Measurements from ENCODE around the gene CEP112.
"Not testable (repeated sequence)": the region's sequence is repeated elsewhere in the genome, so short reads cannot be mapped to it uniquely, and the experiment has no call there.

Gene CEP112

DNA sequence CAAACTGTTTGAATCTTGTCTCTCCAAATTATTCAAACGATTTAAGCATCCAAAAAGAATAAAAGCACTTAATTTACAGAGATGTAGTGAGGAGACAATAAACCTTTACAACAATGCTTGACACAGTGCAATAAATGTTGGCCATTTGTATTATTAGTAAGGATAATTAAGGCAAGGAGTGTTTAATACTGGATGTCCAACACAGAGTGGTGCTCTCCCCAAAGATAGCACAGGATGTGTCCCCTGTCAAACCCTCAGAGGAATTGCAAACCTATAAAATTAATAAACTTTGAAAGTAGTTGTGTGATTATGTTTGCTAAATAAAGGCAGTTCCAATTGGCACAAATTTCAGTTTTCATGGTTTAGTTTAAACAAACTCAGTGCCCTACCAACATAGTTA, 377.5 kb downstream of the CEP112 start:
- DNase-seq = no peak

DNA sequence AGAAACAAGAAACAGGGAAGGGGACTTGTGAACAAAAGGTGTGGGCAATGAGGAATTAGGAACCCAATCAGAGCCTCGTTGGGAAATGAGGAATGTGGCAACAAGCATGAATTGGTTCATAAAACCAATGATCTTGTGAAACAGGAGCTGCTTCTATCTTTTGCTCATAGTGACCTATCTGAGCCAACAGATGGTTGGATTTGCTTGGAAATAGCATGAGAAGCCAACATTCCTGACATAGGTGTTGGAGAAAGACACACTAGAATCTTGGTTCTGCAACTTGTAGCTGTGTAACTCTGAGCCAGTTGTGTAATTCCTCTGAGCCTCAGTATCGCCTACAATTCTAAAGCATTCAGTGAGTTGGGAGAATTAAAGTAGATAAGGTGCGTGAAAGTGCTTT, 378.6 kb downstream of the CEP112 start:
- no peak for DNase-seq

DNA sequence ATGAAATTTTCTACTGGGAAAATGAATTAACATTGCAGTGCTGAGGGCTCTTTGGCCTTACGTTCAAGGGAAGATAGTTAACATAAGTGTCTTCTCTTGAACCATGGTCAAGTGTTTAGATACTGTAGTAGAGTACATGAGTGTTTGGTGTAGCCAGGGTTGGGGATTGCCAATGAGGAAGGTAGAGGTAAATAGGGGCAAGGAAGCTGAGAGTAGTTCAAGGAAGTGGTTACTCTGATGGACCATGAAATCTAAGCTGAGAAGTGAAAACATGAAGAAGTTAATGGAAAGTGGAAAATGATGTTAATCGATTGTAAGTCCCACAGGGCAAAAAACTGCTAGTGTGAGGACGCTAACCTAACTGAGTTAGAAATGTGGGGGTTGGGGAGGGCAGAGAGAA, 380.9 kb downstream of the CEP112 start:
- no peak for DNase-seq

DNA sequence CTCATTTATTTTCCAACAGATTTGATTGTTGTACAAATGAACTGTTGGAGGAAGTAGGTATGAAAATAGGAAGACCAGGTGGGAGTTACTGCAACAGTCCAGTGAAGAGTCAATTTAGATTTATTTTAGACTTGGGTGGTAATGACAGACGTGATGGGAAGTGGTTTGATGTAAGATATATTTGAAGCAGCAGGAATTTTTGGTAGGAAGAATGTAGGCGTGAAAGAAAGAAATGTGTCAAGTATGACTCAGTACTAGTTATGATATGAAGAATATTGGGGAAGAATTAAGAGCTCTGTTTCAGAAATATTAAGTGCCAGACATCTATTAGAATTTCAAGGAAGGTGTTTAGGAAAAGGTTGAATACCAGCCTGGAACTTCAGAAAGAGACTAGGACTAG, 382.6 kb downstream of the CEP112 start:
- DNase-seq = no peak

DNA sequence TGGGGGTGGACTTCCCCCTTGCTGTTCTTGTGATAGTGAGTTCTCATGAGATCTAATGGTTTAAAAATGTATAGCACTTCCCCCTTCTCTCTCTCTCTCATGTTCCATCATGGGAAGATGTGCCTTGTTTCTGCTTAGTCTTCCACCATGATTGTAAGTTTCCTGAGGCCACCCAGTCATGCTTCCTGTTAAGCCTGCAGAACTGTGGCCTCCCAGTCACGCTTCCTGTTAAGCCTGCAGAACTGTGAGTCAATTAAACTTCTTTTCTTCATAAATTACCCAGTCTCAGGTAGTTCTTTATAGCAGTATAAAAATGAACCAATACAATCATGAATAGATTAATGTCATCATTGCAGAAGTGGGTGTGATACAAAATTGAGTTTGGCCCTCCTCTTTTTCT, 383.4 kb downstream of the CEP112 start:
- not testable (repeated sequence) for DNase-seq

DNA sequence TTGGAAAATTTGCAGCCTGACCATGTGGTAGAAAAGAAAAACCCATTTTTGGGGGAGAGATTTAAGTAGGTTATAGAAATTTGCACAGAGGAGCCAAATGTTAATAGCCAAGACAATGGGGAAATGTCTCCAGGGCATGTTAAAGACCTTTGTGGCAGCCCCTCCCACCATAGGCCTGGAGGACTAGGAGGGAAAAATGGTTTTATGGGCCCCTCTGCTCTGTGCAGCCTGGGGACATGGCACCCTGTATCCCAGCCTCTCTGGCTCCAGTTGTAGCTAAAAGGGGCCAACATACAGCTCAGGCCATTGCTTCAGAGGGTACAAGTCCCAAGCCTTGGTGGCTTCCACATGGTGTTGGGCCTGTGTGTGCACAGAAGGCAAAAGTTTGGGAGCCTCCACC, 384.6 kb downstream of the CEP112 start:
- DNase-seq = no peak

DNA sequence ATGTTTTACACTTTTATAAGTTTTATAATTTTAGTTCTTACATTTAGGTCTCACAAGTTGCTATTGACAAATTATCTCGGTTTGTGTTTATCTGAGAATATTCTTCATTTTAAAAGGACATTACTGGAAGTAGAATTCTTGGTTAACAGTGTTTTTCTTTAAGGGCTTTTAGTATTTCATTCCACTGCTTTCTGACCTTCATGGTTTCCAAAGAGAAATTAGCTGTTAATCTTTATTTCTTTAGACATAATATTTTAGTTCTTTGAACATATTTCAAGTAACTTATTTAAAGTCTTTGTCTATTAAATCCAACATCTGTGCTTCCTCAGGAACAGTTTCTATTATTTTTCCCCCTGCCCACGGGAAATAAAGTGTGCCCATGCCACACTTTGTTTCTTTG, 390.4 kb downstream of the CEP112 start:
- DNase-seq = no peak

DNA sequence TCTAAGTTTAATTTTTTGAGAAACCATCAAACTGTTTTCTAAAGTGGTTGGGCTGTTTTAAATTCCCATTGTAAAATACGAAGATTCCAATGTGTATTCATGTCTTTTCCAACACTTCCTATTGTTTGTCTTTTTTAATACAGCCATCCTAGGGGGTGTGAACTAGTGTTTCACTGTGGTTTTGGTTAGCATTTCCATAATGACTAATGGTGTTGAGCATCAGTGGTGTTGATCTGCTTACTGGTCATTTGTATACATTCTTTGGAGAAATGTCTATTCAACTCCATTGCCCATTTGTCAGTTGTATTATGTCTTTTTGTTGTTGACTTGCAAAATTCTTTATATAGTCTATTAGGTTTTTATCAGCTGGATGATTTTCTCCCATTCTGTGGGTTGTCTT, 391.3 kb downstream of the CEP112 start:
- no peak for DNase-seq

DNA sequence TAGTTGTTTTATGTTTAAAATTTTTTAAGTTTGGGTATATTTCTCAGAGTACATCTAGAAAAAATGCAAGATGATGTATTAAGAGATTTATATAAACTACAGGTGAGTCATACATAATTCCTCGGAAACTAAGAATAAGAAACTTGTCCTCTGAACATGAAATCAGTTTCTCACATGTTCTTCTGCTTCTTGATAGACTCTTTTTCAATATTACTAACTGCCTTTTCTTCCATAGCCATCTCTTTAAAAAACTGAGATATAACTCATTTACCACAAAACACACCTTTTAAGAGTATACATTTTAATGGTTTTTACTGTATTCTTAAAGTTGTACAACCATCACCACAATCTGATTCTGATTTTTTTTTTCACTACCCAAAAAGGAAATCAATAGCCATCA, 392.1 kb downstream of the CEP112 start:
- no peak for DNase-seq

DNA sequence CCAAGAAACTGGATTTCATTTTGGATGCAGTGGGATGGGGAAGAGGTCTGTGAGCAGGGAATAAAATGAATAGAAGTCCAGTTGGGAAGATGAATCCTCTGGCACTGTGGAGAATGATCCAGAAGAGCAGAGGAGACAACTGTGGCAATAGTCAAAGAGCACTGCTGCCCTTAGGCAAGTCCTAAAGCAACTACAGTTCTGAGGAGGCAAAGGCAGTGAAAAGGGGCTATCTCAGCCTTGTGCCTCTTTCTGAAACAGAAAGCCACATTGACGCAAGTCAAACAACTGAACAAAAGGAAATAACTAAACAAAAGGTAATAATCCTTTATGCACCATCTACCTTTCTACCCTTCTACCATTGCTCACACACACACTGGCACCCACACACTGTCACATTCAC, 392.5 kb downstream of the CEP112 start:
- DNase-seq = no peak

DNA sequence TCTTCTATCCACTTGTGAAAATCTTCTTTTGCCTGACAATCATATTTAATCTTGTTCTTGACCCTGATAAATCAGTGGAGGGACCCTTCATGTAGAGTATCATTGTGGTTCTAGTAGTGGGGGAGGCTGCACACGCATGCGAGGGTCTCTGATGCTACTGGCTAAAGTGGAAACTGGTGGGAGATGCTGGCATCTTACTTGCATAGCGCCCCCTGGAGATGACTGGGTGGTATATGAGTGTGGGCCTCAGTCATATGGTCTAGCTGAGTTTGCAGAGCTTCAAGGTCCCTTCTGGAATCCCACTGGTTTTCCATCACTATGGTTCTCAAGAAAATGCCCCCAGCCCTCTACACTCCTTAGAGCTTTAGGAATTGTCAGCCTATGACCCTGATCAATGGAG, 394.1 kb downstream of the CEP112 start:
- no peak for DNase-seq

DNA sequence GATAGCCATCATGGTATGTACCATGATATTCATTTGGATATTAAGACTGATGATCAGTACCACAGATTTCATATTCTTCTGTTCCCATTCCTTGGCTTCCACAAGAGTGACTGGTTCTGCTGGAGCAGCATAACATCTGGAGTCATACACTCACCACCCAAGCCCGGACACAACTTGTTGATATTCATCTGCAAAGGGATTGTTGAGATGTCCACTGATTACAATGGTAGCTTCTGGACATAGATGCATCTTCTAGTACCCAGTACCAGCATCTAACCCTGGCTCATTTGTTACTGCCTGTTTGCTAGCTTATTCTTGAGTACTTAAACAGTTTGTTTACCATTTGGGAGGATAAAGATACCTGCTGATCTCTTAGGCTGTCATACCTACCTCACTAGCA, 394.8 kb downstream of the CEP112 start:
- no peak for DNase-seq

DNA sequence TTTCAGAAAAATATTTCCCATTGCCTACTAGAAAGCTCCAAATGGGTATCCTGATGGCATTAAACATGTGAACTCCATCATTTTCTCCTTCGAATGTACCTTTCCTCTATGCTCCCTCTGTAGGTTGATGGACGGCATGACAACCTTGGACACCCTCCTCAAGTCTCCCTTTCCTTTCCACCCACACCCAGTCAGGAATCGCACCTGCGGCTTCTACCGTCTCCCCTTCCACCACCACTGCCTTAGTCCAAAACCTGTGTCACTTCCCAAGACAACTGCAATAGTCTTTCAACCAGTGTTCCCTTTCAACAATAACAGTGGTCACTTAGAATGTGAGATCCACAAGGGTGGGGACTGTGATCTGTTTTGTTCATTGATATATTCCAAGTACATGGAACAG, 397.4 kb downstream of the CEP112 start:
- no peak for DNase-seq

DNA sequence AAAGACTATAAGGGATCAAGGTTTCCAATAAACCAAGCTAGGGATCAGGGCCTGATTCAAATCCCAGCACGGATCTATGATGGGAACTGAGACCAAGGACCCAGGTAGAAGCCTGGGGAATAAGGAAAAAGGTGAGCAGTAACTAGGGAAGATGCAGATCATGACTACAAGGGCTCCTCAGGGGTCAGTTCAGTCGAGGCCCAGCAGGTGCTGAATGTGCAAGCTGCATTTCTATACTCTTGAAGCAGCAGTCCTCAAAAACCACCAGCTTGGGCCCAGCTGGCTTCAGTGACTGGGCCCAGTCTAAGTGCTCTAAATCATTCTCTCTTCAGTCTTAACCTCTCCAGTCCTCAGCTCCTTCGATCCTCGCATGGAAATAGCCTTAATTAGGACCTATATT, 401.7 kb downstream of the CEP112 start:
- DNase-seq = no peak

DNA sequence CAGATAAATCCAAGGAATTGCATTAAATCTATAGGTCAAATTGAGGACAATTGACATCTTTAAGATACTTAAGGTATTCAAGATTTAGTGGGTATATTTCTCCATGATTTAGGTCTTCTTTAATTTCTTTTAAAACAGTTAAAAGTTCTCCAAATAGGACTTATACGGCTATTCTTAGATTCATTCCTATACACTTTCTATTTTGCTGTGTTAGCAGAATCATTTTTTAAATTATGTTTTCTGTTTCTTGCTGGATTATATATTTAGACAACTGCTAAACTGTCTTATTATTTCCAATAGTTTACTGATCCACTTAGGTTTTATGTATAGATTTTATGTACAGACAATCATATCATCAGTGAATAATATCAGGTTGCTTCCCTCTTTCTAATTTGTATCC, 404.4 kb downstream of the CEP112 start:
- DNase-seq = no peak

DNA sequence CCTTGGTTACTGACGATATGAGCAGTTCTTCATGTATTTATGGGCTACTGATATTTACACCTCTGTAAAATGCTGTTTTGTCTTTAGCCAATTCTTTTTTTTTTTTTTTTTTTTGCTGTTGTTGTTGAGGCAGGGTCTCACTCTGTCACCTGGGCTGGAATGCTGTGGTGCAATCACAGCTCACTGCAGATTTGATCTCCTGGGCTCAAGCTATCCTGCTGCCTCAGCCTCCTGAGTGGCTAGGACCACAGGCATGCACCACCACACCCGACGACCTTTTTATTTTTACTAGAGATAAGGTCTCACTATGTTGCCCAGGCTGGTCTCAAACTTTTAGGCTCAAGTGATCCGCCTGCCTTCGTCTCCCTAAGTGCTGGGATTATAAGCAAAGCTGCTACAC, 405.5 kb downstream of the CEP112 start:
- DNase-seq = no peak

DNA sequence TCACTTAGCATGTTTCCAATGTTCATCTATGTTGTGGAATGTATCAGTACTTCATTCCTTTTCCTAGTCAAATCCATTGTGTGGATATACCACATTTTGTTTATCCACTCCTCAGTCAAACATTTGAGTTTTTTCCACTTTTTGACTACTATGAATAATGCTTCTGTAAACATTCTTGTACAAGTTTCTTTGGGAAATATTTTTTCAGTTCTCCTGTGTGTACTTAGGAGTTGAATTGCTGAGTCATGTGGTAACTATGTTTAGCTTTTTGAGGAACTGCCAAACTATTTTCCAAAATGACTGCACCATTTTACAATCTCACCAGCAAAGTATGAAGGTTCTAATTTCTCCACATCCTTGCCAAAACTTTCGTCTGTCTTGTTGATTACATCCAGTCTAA, 406.8 kb downstream of the CEP112 start:
- no peak for DNase-seq

DNA sequence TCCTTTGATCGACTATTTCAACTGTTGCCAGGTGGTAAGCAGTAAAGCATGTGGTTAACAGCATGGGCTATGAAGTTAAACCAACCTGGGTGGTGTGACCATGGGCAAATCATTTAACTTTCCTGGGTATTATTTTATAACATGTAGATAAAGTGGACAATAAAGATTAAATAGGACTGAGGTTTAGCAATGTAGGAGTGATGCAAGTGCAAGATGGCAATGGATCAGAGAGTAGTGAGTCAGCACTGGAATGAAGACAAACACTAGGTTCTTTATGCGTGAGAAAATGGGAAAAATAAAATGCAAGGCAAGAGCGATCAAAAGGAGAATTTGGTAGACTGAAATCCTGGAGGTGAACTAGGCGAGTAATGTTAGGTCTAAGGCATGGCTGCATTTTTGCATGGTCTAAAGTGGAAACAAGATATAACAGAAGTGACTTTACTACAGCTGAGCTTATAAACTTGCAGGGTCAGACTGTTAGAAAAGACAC, 408.0 kb downstream of the CEP112 start:
- no peak for DNase-seq

DNA sequence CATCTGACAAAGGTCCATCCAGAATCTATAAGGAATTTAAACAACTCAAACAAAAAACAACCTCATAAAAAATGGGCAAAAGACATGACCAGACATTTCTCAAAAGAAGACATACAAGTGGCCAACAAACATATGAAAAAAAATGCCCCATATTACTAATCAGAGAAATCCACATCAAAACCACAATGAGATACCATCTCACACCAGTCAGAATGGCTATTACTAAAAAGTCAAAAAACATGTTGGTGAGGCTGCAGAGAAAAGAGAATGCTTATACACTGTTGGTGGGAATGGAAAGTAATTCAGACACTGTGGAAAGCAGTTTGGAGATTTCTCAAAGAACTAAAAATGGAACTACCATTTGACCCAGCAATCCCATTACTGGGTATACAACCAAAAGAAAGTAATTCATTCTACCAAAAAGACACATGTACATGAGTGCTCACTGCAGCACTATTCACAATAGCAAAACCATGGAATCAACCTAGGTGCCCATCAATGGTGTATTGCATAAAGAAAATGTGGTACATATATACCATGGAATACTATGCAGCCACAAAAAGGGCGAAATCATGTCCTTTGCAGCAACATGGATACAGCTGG, 409.7 kb downstream of the CEP112 start:
- DNase-seq = not testable (repeated sequence)

DNA sequence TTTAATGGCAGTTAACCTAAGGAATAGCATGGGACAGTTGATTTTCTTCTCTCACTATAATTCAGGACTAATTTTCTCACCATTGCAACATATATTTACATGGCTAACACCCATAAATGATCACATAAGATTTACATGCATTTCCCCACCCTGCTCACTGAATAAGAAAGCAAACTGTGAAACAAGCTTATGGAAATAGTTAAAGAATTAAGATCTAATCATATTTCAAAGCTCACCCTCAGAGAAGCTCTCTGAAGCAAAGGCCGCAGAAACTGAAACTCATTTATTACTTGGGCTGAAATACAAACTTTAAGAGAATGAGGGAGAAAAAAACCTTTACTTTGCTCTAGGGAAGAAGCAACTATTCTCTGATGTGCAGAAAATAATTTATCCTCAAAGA, 411.8 kb downstream of the CEP112 start:
- DNase-seq = no peak

DNA sequence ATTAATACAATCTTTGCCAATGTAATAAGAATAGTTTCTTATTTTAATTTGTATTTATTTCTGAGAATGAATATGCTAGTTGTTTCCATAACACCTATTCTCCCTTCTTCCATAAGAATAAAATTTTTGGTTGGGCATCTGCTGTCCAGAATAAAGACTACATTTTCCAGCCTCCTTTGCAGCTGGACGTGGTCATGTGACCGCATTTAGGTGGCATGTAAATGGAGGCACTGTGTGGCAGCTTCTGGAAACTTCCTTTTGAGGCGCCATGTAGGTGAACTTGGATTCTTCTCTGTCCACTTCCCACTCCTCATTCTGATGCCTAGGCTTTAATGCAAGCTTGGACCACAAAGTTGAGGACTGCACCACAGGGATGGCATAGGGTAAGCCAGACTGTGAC, 415.0 kb downstream of the CEP112 start:
- DNase-seq = no peak

DNA sequence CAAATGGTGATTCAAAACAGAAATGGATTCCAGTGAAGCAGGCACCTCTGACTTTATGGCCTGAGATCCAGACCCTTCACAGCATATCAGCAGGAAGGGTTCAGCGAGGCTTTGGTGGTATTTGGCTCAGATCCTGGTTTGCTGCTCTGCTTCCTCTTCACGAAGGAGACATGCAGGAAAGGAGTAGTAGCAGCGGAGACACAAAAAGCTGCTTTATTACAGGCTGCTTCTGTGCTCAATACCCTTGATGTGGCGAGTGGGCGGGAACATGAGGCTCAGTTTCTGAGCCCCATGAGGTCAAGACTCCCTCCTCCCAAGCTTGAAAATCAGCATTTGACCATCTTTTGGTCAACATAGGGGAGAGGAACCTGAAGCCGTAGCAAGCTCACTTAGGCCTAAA, 417.1 kb downstream of the CEP112 start:
- no peak for DNase-seq

DNA sequence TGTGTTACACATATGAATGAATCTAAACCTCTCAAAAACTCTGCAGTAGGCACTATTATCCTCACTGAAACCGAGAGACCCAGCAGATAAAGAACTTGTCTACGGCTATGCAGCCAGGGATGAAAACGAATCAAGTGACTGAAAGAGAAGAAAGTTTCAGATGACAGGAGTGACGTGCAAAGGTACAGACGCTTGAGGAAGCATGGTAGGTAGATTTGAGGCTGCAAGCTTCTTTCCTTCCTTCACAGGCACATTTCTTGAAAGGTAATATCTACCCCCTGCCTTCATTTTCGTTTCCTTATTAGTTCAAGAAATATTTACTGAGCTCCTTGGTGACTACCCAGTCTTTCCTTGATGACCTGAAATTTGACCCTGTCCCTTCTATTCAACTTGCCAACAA, 418.9 kb downstream of the CEP112 start:
- DNase-seq = no peak

DNA sequence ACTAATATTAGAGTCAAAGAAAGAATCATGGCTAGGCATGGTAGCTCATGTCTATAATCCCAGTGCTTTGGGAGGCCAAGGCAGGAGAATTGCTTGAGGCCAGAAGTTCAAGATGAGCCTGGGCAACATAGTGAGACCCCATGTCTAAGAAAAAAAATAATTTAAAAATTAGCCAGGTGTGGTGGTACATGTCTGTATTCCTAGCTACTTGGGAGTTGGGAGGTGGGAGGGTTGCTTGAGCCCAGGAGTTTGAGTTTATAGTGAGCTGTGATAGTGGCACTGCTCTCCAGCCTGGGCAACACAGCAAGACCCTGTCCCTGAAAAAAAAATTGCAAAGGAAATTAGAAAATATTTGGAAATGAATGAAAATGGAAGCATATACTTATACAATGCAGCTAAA, 420.2 kb downstream of the CEP112 start:
- no peak for DNase-seq

DNA sequence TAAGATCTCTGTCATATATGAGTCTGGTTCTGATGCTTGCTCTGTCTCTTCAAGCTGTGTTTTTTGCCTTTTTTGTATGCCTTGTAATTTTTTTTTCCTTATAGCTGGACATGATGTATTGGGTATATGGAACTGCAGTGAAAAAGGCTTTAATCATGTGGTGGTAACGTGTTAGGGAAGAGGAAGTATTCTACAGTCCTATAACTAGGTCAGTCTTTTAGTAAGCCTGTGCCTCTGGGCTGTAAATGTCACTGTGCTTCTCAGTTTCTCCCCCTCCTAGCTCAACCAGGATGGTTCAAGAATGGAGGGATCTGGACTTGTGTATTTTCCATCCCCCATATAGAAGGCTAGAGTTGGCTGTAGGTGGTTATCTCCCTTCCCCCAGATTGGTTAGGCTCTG, 428.1 kb downstream of the CEP112 start:
- DNase-seq = no peak

DNA sequence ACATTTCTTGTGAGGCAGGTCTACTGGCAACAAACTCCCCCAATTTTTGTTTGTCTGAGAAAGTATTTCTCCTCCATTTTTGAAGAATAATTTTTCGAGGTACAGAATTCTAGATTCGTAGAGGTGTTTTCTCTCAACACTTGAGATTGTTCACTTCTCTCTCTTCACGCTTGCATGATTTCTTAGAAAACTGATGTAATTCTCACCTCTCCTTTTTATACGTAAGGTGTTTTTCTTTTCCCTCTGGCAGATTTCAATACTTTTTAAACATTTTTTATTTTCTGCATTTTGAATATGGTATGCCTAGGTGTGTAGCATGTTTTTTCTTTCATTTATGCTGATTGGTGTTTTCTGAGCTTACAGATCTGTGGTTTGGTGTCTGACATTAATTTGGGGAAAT, 429.0 kb downstream of the CEP112 start:
- no peak for DNase-seq

Data from midbrain (tissue), 1 donor.